ENCODE results near the gene NACA2.

GRCh38 chr17:61631800-61632199 is 40.8 kb upstream of the NACA2 start:
- TF ChIP-seq EZH2 (IDR thresholded peaks at IDR 0.05; ENCODE audit: borderline replicate concordance, insufficient read depth, low read depth, low read length, poor library complexity, severe bottlenecking), result no peak
- TF ChIP-seq, protein P1, sequence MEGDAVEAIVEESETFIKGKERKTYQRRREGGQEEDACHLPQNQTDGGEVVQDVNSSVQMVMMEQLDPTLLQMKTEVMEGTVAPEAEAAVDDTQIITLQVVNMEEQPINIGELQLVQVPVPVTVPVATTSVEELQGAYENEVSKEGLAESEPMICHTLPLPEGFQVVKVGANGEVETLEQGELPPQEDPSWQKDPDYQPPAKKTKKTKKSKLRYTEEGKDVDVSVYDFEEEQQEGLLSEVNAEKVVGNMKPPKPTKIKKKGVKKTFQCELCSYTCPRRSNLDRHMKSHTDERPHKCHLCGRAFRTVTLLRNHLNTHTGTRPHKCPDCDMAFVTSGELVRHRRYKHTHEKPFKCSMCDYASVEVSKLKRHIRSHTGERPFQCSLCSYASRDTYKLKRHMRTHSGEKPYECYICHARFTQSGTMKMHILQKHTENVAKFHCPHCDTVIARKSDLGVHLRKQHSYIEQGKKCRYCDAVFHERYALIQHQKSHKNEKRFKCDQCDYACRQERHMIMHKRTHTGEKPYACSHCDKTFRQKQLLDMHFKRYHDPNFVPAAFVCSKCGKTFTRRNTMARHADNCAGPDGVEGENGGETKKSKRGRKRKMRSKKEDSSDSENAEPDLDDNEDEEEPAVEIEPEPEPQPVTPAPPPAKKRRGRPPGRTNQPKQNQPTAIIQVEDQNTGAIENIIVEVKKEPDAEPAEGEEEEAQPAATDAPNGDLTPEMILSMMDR (IDR thresholded peaks at IDR 0.05), result no peak

Measured in B cell (primary cell).